Cardiac muscle cell (in vitro differentiated cells and primary cell): ENCODE data around the gene ARMC7. TPM values are rescaled to one million over a fixed set of nuclear protein-coding genes. Genes with fewer than 3 reads are reported as not detected.
"Not testable (repeated sequence)": the region's sequence is repeated elsewhere in the genome, so short reads cannot be mapped to it uniquely, and the experiment has no call there.

Experiments
- DNase-seq, 2 donors: peaks; one replicate each; pipeline versions ENCODE4 v3.0.0 to v3.0.0-alpha.2; 2010 to 2017; ENCODE audit warnings: low read depth in 1 of 2, low spot score in 1 of 2
- H3K27ac ChIP-seq: fragments of 200-600 bp; sonication (generic); 2 replicates; pipeline ENCODE4 v1.5.1; 2016
- H3K27me3 ChIP-seq: fragments of 200-600 bp; sonication (generic); 2 replicates; pipeline ENCODE4 v1.6.0; 2016; ENCODE audit warnings: control low read depth
- H3K36me3 ChIP-seq: fragments of 200-600 bp; sonication (generic); 2 replicates; pipeline ENCODE4 v1.5.1; 2016; ENCODE audit warnings: control low read depth
- H3K4me1 ChIP-seq: fragments of 200-600 bp; sonication (generic); 2 replicates; pipeline ENCODE4 v1.8.1; 2017; ENCODE audit warnings: low read depth, mild to moderate bottlenecking, mixed run types
- H3K4me3 ChIP-seq: fragments of 200-600 bp; sonication (generic); 2 replicates; pipeline ENCODE4 v1.5.1; 2016; ENCODE audit warnings: mild to moderate bottlenecking
- H3K9me3 ChIP-seq: fragments of 200-600 bp; sonication (generic); 2 replicates; pipeline ENCODE4 v1.5.1; 2017; ENCODE audit warnings: low read depth, mild to moderate bottlenecking, control low read depth
- CTCF ChIP-seq: IDR thresholded peaks from 2 replicates; pipeline ENCODE4 v1.5.1; 2012; ENCODE audit warnings: low read depth, mild to moderate bottlenecking, low read length
- polyA plus RNA-seq: library from polyadenylated mRNA; unstranded; fragments of >200 nt; fragmentation: Nextera tagmentation; extraction: Ambion mirVana; gene quantifications from 2 replicates; pipeline ENCODE4 v1.2.1, GENCODE V29; 2016
- total RNA-seq: library from RNA; depleted of rRNA; stranded (reverse); fragments of >200 nt; gene quantifications from 2 replicates; pipeline ENCODE4 v1.2.3, GENCODE V29; 2016

Gene ARMC7
- total and polyA plus RNA-seq, 2 experiments from 2014 or later = 6.5 to 8.8 TPM

DNA sequence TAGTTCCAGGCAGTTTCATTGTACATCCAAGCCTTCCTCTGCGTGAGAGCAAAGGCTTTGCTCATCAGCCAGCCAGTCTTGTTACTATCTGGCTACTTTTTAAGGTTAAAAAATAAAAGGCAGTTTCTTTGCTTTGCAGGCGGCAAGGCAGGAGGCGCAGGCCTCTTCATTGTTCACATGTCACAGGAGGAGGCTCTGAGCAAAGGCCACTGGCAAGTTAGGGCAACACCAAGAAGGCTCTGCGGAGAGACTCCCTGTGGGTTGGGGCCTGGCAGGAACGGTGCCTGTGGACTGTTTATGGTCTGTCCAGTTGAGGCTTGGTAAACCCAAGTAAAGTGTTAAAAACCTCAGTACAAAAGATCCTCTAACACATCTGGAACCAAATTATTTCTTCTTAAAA lies 25.7 kb downstream of the ARMC7 start:
- H3K4me3 ChIP-seq = no peak overlapping the region
- no peaks in the 10 kb centered on the region for H3K9me3 ChIP-seq
- no peaks in the 10 kb centered on the region for H3K4me1 ChIP-seq
- TF ChIP-seq CTCF = no peak
- H3K36me3 ChIP-seq = peaks cover 7% of the 10 kb centered on the region
- peak overlapping the region; percentile 58 for H3K27ac ChIP-seq
- DNase-seq = no peak
- no peaks in the 10 kb centered on the region for H3K27me3 ChIP-seq

DNA sequence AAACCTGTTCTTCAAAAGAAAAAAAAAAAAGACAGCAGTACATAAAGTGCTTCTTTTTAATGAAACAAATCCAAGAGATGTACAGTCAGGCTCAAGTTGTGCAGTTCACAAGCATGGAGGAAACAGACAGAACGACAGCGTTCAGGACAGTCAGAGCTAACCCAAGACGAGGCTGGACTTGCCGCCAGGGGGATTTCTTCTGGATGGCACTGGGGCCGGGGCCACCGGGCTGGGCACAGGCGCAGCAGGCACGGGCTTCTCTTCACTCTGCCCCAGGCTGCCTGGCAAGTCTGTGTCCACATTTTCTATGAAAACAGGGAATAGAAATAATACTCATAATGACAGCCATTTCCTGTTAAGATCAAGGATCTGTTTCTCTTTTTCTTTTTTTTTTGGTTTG lies 26.2 kb downstream of the ARMC7 start:
- H3K4me1 ChIP-seq = no peaks in the 10 kb centered on the region
- H3K27ac ChIP-seq = peak overlapping the region; percentile 58
- TF ChIP-seq CTCF = no peak
- H3K27me3 ChIP-seq = no peaks in the 10 kb centered on the region
- H3K4me3 ChIP-seq = no peak overlapping the region
- H3K9me3 ChIP-seq = no peaks in the 10 kb centered on the region
- H3K36me3 ChIP-seq = peaks cover 11% of the 10 kb centered on the region
- no peak for DNase-seq

- not testable (repeated sequence) for H3K9me3 ChIP-seq, H3K27ac ChIP-seq, H3K27me3 ChIP-seq, H3K4me1 ChIP-seq, H3K4me3 ChIP-seq, DNase-seq
- H3K36me3 ChIP-seq = peaks cover 22% of the 10 kb centered on the region
Observed at GRCh38 chr17:75137762-75138161, 28.0 kb downstream of the ARMC7 start.

DNA sequence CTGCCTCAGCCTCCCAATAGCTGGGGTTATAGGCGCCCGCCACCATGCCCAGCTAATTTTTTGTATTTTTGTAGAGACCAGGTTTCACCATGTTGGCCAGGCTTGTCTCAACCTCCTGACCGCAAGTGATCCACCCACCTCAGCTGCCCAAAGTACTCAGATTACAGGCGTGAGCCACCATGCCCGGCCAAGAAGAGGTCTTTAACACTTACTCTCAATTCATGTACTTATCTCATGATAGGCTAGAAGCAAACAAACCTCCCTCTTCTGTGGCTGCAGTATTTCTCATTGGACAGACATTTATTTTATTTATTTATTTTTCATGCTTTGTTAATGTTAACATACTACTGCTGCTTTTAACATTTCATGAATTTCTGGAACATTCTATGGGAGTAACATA lies 28.8 kb downstream of the ARMC7 start:
- H3K4me3 ChIP-seq = no peak overlapping the region
- H3K27me3 ChIP-seq = no peaks in the 10 kb centered on the region
- H3K36me3 ChIP-seq = peaks cover 22% of the 10 kb centered on the region
- no peak for TF ChIP-seq CTCF
- DNase-seq = no peak
- no peaks in the 10 kb centered on the region for H3K4me1 ChIP-seq
- no peaks in the 10 kb centered on the region for H3K9me3 ChIP-seq
- no peak overlapping the region for H3K27ac ChIP-seq

DNA sequence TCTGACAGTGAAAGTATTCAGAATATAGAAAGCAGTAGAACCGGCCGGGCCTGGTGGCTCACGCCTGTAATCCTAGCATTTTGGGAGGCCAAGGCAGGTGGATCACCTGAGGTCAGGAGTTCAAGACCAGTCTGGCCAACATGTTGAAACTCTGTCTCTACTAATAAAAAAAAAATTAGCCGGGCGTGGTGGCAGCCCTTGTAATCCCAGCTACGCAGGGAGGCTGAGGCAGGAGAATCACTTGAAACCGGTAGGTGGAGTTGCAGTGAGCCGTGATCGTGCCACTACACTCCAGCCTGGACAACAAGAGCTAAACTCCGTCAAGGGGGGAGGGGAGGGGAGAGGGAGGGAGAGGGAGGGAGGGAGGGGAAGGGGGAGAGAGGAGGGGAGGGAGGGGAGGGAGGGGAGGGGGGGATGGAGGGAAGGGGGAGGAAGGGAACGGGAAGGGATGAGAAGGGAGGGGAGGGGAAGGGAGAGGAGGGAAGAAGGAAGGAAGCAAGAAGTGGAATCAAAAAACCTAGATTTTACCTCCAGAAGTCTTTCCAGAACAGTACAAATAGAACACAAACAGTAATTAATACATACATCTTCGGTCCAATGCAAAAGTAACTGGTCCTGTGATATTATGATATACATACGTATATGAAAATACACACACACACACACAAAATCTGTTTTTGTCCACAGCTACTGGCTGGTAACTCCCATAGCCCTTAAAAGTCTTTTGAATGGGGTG lies 32.6 kb downstream of the ARMC7 start:
- H3K27me3 ChIP-seq = no peaks in the 10 kb centered on the region
- no peak overlapping the region for H3K27ac ChIP-seq
- no peaks in the 10 kb centered on the region for H3K4me1 ChIP-seq
- no peaks in the 10 kb centered on the region for H3K9me3 ChIP-seq
- no peak overlapping the region for H3K4me3 ChIP-seq
- H3K36me3 ChIP-seq = peaks cover 55% of the 10 kb centered on the region
- no peak for TF ChIP-seq CTCF
- no peak for DNase-seq

DNA sequence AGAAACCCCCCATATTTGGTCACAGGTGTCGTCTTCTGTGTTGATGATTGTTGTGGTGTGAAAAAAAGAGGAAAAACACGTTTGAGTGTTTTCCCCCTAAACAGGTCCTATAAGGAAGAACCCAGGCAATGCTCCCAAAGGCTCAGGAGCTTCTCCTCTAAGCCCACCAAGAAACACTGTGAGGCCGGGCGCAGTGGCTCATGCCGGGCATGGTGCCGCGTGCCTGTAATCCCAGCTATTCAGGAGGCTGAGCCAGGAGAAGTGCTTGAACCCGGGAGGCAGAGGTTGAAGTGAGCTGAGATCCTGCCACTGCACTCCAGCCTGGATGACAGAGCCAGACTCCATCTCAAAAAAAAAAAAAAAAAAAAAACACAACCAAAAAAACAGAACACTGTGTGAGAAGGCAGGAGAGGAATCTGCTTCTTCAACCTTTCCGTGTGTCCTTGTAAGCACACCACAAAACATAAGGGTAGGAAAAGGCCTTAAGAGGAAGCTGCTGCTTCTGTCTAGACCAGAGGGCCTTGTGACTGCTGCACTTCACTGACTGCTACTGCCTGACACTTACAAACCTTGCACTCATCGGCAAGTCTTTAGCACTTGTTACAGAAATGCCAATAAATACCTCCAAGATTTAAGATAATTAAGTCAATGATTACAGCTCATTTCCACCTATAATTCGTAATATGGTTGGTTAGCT lies 35.2 kb downstream of the ARMC7 start:
- no peak for TF ChIP-seq CTCF
- Histone ChIP-seq H3K27ac (no peak overlapping the region), H3K4me1 (no peaks in the 10 kb centered on the region), H3K27me3 (no peaks in the 10 kb centered on the region), H3K9me3 (no peaks in the 10 kb centered on the region), H3K4me3 (no peak overlapping the region), H3K36me3 (peaks cover 62% of the 10 kb centered on the region)
- no peak for DNase-seq
